Thymus (tissue), 11 donors: ENCODE data around the gene MFN2. TPM values are rescaled to one million over a fixed set of nuclear protein-coding genes. Genes with fewer than 3 reads are reported as not detected.

Experiments used
- DNase-seq, 9 donors: peaks; one replicate each; pipeline ENCODE4 v3.0.0-alpha.2; 2013; ENCODE audit warnings: low spot score in 9 of 9, low read depth in 6 of 9, missing footprints in 1 of 9
- H3K27ac ChIP-seq, 2 donors: one replicate each; pipeline ENCODE4 v1.5.1; 2013; ENCODE audit warnings: control low read depth in 1 of 2, low read depth in 1 of 2, low read length in 1 of 2, mild to moderate bottlenecking in 1 of 2, moderate library complexity in 1 of 2
- H3K27me3 ChIP-seq, 2 donors: one replicate each; pipeline ENCODE4 v1.5.1; 2013; ENCODE audit warnings: low read length in 1 of 2; ENCODE audit not compliant: control insufficient read depth in 2 of 2, insufficient read depth in 1 of 2
- H3K36me3 ChIP-seq, 2 donors: one replicate each; pipeline ENCODE4 v1.5.1; 2013; ENCODE audit warnings: low read length in 1 of 2, mild to moderate bottlenecking in 1 of 2, moderate library complexity in 1 of 2; ENCODE audit not compliant: control insufficient read depth in 2 of 2, insufficient read depth in 2 of 2
- H3K4me1 ChIP-seq, 2 donors: one replicate each; pipeline ENCODE4 v1.5.1; 2013; ENCODE audit warnings: low read length in 2 of 2; ENCODE audit not compliant: control insufficient read depth in 2 of 2, insufficient read depth in 2 of 2
- H3K4me3 ChIP-seq, 2 donors: one replicate each; pipeline ENCODE4 v1.5.1; 2013; ENCODE audit warnings: low read length in 2 of 2, control low read depth in 1 of 2, mild to moderate bottlenecking in 1 of 2
- H3K9me3 ChIP-seq, 2 donors: one replicate each; pipeline ENCODE4 v1.5.1; 2013; ENCODE audit warnings: low read length in 1 of 2, mild to moderate bottlenecking in 1 of 2; ENCODE audit not compliant: control insufficient read depth in 2 of 2, insufficient read depth in 1 of 2
- WGBS: extraction: QIAGEN DNeasy Blood & Tissue Kit; methylation state at CpG from one replicate; pipeline ENCODE4 v1.1.7; 2013; 5-methylcytosine and 5-hydroxymethylcytosine counted together
- polyA plus RNA-seq: library from polyadenylated mRNA; stranded (reverse); fragments of 200-250 nt; gene quantifications from one replicate; pipeline ENCODE4 v1.2.3, GENCODE V29; 2013
- total RNA-seq: library from RNA; stranded (reverse); fragments of 120-200 nt; gene quantifications from one replicate; pipeline ENCODE4 v1.2.4, GENCODE V29; 2013
- donor health status: healthy.

The MFN2 gene
- total and polyA plus RNA-seq, 2 donors: 25.9 to 27.8 TPM

DNA sequence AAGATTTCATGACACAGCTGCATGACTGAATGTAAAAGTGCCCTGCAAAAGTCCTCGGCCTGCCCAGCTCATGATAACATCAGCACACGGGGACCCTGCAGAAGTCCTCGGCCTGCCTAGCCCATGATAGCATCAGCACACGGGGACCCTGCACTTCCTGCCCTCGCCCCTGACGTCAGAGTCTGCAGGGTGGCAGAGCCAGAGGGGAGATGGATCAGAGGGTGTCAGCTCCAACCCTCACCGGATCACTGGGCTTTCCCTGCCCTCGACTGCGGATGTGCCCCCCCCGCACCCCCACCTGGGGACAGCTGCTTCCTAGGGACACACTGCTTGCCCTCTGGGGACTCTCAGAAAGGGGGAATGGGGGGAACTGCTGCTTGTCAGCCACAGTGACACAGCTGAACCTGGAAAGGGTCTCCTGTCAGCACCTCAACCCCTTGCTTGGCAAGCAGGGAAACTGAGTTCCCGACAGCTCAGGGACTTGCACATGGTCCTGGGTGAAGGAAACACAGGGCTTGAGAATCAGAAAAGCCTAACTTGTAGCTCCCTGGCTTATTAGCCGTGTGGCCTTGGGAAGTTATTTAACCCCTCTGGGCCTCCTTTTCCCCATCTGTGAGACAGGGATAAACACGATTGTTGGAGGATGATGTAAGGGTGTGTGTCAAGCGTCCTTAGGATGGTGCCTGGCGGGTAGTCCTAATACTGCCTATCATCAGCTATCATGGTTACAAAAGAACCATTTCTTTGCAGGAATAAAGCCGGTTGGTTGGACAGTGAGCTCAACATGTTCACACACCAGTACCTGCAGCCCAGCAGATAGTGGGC is 30.7 kb downstream of the MFN2 start:
- no peaks in the 10 kb centered on the region for H3K9me3 ChIP-seq
- peaks cover 53 to 54% of the 10 kb centered on the region in 2 donors for H3K36me3 ChIP-seq
- H3K4me1 ChIP-seq: no peaks in the 10 kb centered on the region
- no peak overlapping the region for H3K27ac ChIP-seq
- 95% methylated on average over 16 of the region's 16 CpGs for WGBS
- H3K27me3 ChIP-seq: no peaks in the 10 kb centered on the region
- no peak for DNase-seq
- H3K4me3 ChIP-seq: no peak overlapping the region

DNA sequence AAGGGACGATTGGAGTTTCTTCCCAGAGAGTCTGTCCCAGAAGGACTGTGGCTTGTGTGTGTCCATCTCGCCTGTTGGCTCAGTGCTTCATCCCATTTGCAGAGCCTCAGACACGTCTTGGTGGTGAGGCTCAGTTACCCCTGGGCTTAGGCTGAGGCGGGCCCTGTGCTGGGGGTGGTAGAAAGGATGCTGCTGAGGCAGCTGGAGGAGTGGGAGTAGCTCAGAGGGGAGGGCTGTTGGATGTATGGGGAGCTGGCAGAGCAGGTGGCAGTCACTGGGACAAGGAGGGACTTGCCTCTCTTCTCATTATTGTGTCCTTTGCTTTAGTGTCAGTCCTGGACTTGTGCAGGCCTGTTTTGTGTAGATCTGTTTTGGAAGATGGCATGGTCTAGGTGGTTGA is 31.8 kb downstream of the MFN2 start:
- Histone ChIP-seq H3K36me3 (peaks cover 43 to 45% of the 10 kb centered on the region in 2 donors), H3K9me3 (no peaks in the 10 kb centered on the region), H3K27ac (no peak overlapping the region), H3K4me1 (no peaks in the 10 kb centered on the region), H3K27me3 (no peaks in the 10 kb centered on the region), H3K4me3 (no peak overlapping the region)
- no peak for DNase-seq
- WGBS: 97% methylated on average over 4 of the region's 4 CpGs

DNA sequence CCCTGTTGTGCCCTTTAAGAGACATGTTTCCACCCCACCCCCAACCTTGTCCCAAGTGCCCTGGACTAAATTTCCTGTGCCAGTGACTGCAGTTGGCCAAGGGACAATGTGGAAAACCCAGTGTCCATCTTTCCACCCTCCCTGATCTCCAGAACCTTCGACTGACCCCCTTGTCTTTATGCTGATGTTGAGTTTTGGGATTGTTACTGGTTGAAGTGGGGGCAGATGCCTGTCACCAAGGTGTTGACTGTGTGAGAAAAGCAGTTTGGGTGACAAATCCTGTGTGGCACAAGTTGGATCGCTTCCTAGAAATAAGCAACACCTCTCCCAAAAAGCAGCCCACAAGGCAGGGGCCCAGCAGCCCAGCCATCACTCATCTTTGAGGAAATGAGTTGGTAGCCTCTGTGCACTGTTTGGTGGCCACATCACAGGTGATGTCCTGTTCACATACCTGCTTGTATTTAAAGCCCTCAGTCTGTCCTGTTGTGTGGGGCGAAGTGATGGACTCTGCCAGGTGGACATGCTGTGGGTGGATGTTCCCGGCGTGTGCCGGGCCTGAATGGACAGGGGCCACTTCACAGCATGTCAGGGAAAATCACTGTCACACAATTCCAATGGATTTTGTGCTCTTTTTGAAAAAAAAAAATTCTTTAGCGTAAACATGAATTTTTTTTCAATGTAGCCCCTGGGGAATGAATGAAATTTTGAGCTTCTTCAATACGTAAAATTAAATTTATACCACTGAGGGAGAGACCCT is 32.5 kb downstream of the MFN2 start:
- WGBS: 96% methylated on average over 8 of the region's 8 CpGs
- DNase-seq: no peak
- Histone ChIP-seq H3K27ac (no peak overlapping the region), H3K4me1 (no peaks in the 10 kb centered on the region), H3K27me3 (no peaks in the 10 kb centered on the region), H3K9me3 (no peaks in the 10 kb centered on the region), H3K36me3 (peaks cover 37 to 40% of the 10 kb centered on the region in 2 donors), H3K4me3 (no peak overlapping the region)

DNA sequence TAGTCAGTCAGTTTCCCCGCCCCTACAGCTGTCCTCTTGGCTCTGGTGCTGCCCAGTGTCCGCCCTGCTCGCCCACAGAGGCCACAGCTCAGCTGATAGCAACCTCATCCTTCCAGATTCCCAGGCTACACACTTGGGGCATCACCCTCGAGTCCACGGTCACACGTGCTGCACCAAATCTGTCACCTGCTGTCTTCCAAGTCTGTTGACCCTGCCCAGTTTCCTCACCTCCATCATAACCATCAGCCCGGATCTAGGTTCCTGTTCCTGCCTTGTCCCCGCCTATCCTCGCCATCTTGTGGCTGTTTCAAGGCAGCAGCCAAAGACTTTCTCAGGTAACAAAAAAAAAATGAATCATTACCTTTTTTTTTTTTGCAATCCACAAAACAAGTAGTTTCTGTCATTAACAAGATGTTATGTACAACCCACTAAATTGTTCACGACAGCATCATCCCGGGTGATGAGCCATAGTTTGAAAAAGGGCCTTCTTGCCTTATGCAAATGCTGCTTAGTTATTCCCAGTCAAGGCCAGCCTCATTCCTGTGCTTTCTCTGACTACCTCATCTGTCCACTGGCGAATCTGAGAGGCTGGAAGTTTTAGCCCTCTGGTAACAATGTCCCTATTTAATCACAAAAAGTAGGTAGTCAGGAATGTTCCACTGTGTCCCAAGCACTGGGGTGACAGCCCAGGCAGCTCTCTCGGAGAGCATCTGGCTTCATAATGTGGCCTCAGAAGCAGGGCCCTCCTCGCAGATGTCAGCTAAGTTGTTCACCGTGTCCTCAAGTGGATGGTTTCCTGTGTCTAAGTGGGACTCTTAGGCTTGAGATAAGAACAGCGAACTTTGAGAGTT is 34.1 kb downstream of the MFN2 start:
- no peak for DNase-seq
- peaks cover 34 to 38% of the 10 kb centered on the region in 2 donors for H3K36me3 ChIP-seq

DNA sequence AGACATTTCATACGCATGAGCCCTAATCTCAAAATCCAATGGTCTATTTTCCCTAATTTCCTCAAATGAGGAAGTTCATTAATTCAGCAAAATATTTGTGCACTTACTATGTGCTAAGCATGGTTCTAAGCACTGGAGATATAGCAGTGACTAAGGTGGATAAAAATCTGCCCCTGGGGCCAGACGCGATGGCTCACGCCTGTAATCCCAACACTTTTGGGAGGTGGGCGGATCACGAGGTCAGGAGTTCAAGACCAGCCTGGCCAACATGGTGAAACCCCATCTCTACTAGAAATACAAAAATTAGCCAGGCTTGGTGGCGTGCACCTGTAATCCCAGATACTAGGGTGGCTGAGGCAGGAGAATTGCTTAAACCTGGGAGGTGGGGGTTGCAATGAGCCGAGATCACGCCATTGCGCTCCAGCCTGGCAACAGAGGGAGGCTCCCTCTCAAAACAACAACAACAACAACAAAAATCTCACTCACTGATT is 34.8 kb downstream of the MFN2 start:
- no peak for DNase-seq
- Histone ChIP-seq H3K27ac (no peak overlapping the region), H3K36me3 (peaks cover 27 to 31% of the 10 kb centered on the region in 2 donors), H3K9me3 (no peaks in the 10 kb centered on the region), H3K4me1 (peaks cover 2 to 3% of the 10 kb centered on the region in 2 donors), H3K27me3 (no peaks in the 10 kb centered on the region), H3K4me3 (no peak overlapping the region)
- 97% methylated on average over 10 of the region's 10 CpGs for WGBS

More for the DNA sequence above, 34.1 kb downstream of the MFN2 start:
- H3K4me1 ChIP-seq: no peaks in the 10 kb centered on the region
- H3K4me3 ChIP-seq: no peak overlapping the region
- no peaks in the 10 kb centered on the region for H3K27me3 ChIP-seq
- no peak overlapping the region for H3K27ac ChIP-seq
- H3K9me3 ChIP-seq: no peaks in the 10 kb centered on the region
- 95% methylated on average over 16 of the region's 16 CpGs for whole genome bisulfite sequencing

DNA sequence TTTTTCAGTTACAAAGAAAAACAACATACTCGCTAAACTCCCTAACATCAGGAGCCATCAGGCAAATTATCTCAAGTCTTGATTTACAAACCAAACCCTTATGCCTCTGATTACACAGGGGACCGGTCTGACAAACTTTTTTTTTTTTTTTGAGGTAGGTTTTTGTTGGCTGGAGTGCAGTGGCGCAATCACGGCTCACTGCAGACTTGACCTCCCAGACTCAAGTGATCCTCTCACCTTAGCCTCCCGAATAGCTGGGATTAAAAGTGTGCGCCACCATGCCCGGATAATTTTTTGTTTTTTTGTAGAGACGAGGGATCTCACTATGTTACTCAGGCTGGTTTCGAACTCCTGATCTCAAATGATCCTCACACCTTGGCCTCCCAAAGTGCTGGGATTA is 35.3 kb downstream of the MFN2 start:
- no peaks in the 10 kb centered on the region for H3K9me3 ChIP-seq
- H3K4me1 ChIP-seq: peaks cover 2 to 6% of the 10 kb centered on the region in 2 donors
- no peaks in the 10 kb centered on the region for H3K27me3 ChIP-seq
- no peak overlapping the region for H3K27ac ChIP-seq
- no peak overlapping the region for H3K4me3 ChIP-seq
- WGBS: 98% methylated on average over 9 of the region's 9 CpGs
- H3K36me3 ChIP-seq: peaks cover 23 to 27% of the 10 kb centered on the region in 2 donors
- DNase-seq: no peak

DNA sequence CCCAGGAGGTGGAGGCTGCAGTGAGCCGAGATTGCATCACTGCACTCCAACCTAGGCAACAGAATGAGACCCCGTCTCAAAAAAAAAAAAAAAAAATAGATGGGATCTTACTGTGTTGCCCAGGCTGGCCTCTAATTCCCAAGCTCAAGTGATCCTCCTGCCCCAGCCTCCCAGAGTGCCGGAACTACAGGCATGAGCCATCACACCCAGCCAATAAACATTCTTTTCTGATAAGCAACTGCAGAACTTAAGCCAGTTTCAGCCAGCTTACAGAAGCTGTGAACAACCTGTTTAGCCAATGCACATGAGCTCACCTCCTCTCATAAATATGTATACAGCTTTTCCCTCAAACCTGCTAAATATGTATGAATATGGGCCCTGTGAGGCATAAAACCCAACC is 35.9 kb downstream of the MFN2 start:
- H3K4me1 ChIP-seq: peaks cover 2 to 6% of the 10 kb centered on the region in 2 donors
- no peaks in the 10 kb centered on the region for H3K27me3 ChIP-seq
- 98% methylated on average over 3 of the region's 3 CpGs for whole genome bisulfite sequencing
- H3K4me3 ChIP-seq: no peak overlapping the region
- DNase-seq: no peak
- H3K36me3 ChIP-seq: peaks cover 16 to 20% of the 10 kb centered on the region in 2 donors
- no peaks in the 10 kb centered on the region for H3K9me3 ChIP-seq
- H3K27ac ChIP-seq: no peak overlapping the region

DNA sequence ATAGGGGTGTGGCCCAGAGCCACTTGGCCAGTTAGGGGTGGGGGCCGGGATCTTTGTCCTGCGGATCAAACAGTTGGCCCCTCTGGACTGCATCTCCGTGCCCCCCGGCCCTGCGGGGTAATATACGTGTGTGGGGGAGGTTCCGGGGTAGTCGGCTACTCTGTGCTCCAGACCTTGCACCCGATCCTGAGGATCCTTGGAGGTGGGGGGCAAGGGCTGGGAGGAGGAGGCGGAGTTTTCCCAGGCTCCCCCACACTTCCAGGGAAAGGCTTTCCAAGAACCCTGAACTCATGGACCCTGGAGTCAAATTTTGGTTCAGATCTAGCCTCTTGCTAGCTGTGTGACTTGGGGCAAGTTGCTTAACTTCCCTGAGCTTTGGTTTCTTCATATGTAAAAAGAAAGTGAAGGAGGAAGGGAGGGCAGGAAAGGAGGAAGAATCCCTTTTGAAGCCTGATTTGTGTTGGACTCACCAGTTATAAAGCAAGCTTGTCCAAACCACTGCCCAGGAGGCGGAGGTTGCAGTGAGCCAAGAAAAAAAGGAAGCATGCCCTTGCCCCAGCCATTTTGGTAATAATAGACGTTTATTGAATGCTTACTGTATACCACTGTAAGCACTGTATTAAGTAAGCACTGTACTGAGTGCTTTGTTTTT is 39.7 kb downstream of the MFN2 start:
- no peaks in the 10 kb centered on the region for H3K27me3 ChIP-seq
- peak in 3 of 9 donors; percentile 6 to 25 (median 12) for DNase-seq
- 14% methylated on average over 12 of the region's 12 CpGs for WGBS
- H3K4me1 ChIP-seq: peaks cover 2 to 6% of the 10 kb centered on the region in 2 donors
- H3K4me3 ChIP-seq: peak overlapping the region; percentile 61 to 70
- H3K27ac ChIP-seq: peak overlapping the region; percentile 8 to 42
- H3K36me3 ChIP-seq: peaks cover 10 to 13% of the 10 kb centered on the region in 2 donors
- H3K9me3 ChIP-seq: no peaks in the 10 kb centered on the region
